Neural cell (in vitro differentiated cells): ENCODE measurements around the gene MSH2. TPM values are rescaled to one million over a fixed set of nuclear protein-coding genes. Genes with fewer than 3 reads are reported as not detected.

Experiments
- H2AFZ ChIP-seq: fragments of 200-600, 300-800 bp; sonication (generic), shearing (Covaris generic); 2 replicates; pipeline ENCODE4 v1.6.0; 2014; ENCODE audit warnings: low read depth, mild to moderate bottlenecking, antibody characterized with exemption, low read length, moderate library complexity
- H3F3A ChIP-seq: fragments of 200-600 bp; shearing (Covaris generic); 2 replicates; pipeline ENCODE4 v1.6.1; 2016; ENCODE audit warnings: mild to moderate bottlenecking, moderate library complexity, mixed read lengths, antibody characterized with exemption, low read length; ENCODE audit not compliant: insufficient read depth, poor library complexity, severe bottlenecking
- H3K27ac ChIP-seq: fragments of 200-600, 300-800 bp; sonication (generic), shearing (Covaris generic); 2 replicates; pipeline ENCODE4 v1.5.1; 2014; ENCODE audit warnings: mild to moderate bottlenecking, low read length, moderate library complexity
- H3K27me3 ChIP-seq: fragments of 300-800, 200-600 bp; sonication (generic), shearing (Covaris generic); 2 replicates; pipeline ENCODE4 v1.6.0; 2014; ENCODE audit warnings: mild to moderate bottlenecking, low read depth, low read length, moderate library complexity; ENCODE audit not compliant: insufficient read depth
- H3K36me3 ChIP-seq: fragments of 300-800, 200-600 bp; sonication (generic), shearing (Covaris generic); 2 replicates; pipeline ENCODE4 v1.5.1; 2014; ENCODE audit warnings: mild to moderate bottlenecking, antibody characterized with exemption, low read length, moderate library complexity; ENCODE audit not compliant: insufficient read depth
- H3K4me2 ChIP-seq: fragments of 300-800, 200-600 bp; sonication (generic), shearing (Covaris generic); 2 replicates; pipeline ENCODE4 v1.6.0; 2014; ENCODE audit warnings: mild to moderate bottlenecking, low read length
- H3K4me3 ChIP-seq: fragments of 300-800, 200-600 bp; sonication (generic), shearing (Covaris generic); 2 replicates; pipeline ENCODE4 v1.5.1; 2014; ENCODE audit warnings: mild to moderate bottlenecking, low read length, moderate library complexity
- H3K79me2 ChIP-seq: fragments of 200-600 bp; shearing (Covaris generic); replicated peaks from 2 replicates; pipeline ENCODE4 v1.6.0; 2014; ENCODE audit warnings: mild to moderate bottlenecking, low read length, moderate library complexity; ENCODE audit not compliant: insufficient read depth
- H3K9ac ChIP-seq: fragments of 300-800, 200-600 bp; sonication (generic), shearing (Covaris generic); 2 replicates; pipeline ENCODE4 v1.6.1; 2016; ENCODE audit warnings: mild to moderate bottlenecking, low read length, mixed read lengths
- H3K9me2 ChIP-seq: fragments of 200-600 bp; shearing (Covaris generic); 2 replicates; pipeline ENCODE4 v1.6.1; 2016; ENCODE audit warnings: mild to moderate bottlenecking, low read length, mixed read lengths; ENCODE audit not compliant: insufficient read depth
- H3K9me3 ChIP-seq: fragments of 200-600, 300-800 bp; sonication (generic), shearing (Covaris generic); 2 replicates; pipeline ENCODE4 v1.6.1; 2016; ENCODE audit warnings: mild to moderate bottlenecking, mixed run types, low read length, moderate library complexity, mixed read lengths
- H4K20me1 ChIP-seq: fragments of 200-600 bp; shearing (Covaris generic); 2 replicates; pipeline ENCODE4 v1.6.1; 2016; ENCODE audit warnings: mild to moderate bottlenecking, mixed run types; ENCODE audit not compliant: insufficient read depth
- EP300 ChIP-seq: fragments of 450-650 bp; conservative IDR thresholded peaks from 2 replicates; pipeline ENCODE4 v1.6.1; 2014; ENCODE audit warnings: antibody characterized with exemption, mild to moderate bottlenecking, moderate library complexity; ENCODE audit not compliant: poor library complexity, severe bottlenecking
- EZH2 ChIP-seq: fragments of 200-600, 300-800 bp; shearing (Covaris generic), sonication (generic); IDR thresholded peaks from 2 replicates; pipeline ENCODE4 v1.6.1; 2014; ENCODE audit warnings: antibody characterized with exemption, low read length, borderline replicate concordance, mild to moderate bottlenecking; ENCODE audit not compliant: insufficient read depth, poor library complexity, severe bottlenecking
- MXI1 ChIP-seq: fragments of 450-650 bp; conservative IDR thresholded peaks from 2 replicates; pipeline ENCODE4 v1.6.1; 2014; ENCODE audit warnings: antibody characterized with exemption, mild to moderate bottlenecking; ENCODE audit not compliant: poor library complexity, severe bottlenecking
- POLR2AphosphoS5 ChIP-seq: IDR thresholded peaks from 2 replicates; pipeline ENCODE4 v1.6.1; 2012
- RAD21 ChIP-seq: fragments of 450-650 bp; conservative IDR thresholded peaks from 2 replicates; pipeline ENCODE4 v1.6.1; 2014; ENCODE audit warnings: antibody characterized with exemption, mild to moderate bottlenecking, moderate library complexity
- SMC3 ChIP-seq: fragments of 450-650 bp; conservative IDR thresholded peaks from 2 replicates; pipeline ENCODE4 v1.6.1; 2014; ENCODE audit warnings: antibody characterized with exemption, mild to moderate bottlenecking, moderate library complexity; ENCODE audit not compliant: poor library complexity
- TAF1 ChIP-seq: IDR thresholded peaks from 2 replicates; pipeline ENCODE4 v1.6.1; 2012; ENCODE audit warnings: low read depth
- polyA plus RNA-seq: library from polyadenylated mRNA; depleted of rRNA; stranded (reverse); fragments of >200 nt; gene quantifications from 2 replicates; pipeline ENCODE4 v1.2.3, GENCODE V29; 2014
- TF ChIP-seq, protein P1 (sequence below): IDR thresholded peaks from 2 replicates; pipeline ENCODE4 v1.6.1; 2012; ENCODE audit warnings: borderline replicate concordance
- TF ChIP-seq, protein P2 (sequence below): fragments of 450-650 bp; IDR thresholded peaks from 2 replicates; pipeline ENCODE4 v1.5.1; 2014; ENCODE audit warnings: antibody characterized with exemption, mild to moderate bottlenecking, moderate library complexity; ENCODE audit not compliant: poor library complexity, severe bottlenecking

The MSH2 gene
- polyA plus RNA-seq, 1 donor from 2014 or later, result 105 TPM

DNA sequence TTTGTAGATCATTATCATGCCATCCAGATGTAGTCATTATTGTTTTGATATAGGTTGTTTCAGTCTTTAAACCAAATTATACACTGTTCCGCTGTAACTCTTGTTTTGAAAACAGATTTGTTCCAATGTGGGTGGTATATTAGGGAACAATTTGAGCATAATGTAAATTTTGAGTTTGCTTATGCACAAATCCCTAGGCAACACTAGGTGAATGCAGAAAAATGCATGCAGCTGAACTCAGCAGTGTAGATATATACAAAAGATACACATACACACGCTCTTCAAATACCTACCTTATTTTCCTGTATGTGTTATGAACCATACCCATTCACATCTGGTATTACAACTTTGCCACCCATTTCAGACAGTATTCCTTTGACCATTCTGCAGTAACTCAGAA lies 35.8 kb downstream of the MSH2 start:
- peaks cover 4% of the 10 kb centered on the region for H3K36me3 ChIP-seq

DNA sequence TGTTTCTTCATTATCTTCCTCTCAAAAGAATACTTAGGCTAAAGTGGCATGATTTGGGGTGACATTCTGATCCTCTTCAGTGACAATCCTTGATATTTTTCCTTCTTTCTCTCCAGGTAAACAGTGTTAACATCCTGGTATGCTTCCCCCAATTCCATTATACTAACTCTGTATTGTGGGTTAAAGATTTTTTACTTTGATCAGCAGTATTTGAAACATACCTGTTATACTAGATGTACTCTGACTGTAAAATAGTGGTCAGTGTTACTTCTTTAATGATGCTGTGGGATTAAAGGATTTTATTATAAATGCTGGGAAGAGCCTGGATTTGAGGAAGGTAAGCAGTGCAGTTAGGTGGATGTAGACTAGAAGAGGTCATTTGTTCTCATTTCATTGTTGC lies 48.8 kb downstream of the MSH2 start:
- Histone ChIP-seq H3F3A (no peaks in the 10 kb centered on the region), H3K79me2 (no peaks in the 10 kb centered on the region), H3K9ac (no peak overlapping the region)

More for the DNA sequence above, 35.8 kb downstream of the MSH2 start:
- Histone ChIP-seq H3K27ac (no peak overlapping the region), H3K4me2 (no peak overlapping the region), H3K4me3 (no peak overlapping the region), H3K79me2 (no peaks in the 10 kb centered on the region), H3K9me2 (no peaks in the 10 kb centered on the region), H3F3A (no peaks in the 10 kb centered on the region), H4K20me1 (no peaks in the 10 kb centered on the region), H2AFZ (no peak overlapping the region), H3K9me3 (no peaks in the 10 kb centered on the region), H3K27me3 (no peaks in the 10 kb centered on the region), H3K9ac (no peak overlapping the region)
- TF ChIP-seq, protein P1, sequence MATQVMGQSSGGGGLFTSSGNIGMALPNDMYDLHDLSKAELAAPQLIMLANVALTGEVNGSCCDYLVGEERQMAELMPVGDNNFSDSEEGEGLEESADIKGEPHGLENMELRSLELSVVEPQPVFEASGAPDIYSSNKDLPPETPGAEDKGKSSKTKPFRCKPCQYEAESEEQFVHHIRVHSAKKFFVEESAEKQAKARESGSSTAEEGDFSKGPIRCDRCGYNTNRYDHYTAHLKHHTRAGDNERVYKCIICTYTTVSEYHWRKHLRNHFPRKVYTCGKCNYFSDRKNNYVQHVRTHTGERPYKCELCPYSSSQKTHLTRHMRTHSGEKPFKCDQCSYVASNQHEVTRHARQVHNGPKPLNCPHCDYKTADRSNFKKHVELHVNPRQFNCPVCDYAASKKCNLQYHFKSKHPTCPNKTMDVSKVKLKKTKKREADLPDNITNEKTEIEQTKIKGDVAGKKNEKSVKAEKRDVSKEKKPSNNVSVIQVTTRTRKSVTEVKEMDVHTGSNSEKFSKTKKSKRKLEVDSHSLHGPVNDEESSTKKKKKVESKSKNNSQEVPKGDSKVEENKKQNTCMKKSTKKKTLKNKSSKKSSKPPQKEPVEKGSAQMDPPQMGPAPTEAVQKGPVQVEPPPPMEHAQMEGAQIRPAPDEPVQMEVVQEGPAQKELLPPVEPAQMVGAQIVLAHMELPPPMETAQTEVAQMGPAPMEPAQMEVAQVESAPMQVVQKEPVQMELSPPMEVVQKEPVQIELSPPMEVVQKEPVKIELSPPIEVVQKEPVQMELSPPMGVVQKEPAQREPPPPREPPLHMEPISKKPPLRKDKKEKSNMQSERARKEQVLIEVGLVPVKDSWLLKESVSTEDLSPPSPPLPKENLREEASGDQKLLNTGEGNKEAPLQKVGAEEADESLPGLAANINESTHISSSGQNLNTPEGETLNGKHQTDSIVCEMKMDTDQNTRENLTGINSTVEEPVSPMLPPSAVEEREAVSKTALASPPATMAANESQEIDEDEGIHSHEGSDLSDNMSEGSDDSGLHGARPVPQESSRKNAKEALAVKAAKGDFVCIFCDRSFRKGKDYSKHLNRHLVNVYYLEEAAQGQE, result no peak
- TF ChIP-seq EZH2 (no peak), EP300 (no peak), SMC3 (no peak), TAF1 (no peak), RAD21 (no peak), MXI1 (no peak)
- TF ChIP-seq, protein P2, sequence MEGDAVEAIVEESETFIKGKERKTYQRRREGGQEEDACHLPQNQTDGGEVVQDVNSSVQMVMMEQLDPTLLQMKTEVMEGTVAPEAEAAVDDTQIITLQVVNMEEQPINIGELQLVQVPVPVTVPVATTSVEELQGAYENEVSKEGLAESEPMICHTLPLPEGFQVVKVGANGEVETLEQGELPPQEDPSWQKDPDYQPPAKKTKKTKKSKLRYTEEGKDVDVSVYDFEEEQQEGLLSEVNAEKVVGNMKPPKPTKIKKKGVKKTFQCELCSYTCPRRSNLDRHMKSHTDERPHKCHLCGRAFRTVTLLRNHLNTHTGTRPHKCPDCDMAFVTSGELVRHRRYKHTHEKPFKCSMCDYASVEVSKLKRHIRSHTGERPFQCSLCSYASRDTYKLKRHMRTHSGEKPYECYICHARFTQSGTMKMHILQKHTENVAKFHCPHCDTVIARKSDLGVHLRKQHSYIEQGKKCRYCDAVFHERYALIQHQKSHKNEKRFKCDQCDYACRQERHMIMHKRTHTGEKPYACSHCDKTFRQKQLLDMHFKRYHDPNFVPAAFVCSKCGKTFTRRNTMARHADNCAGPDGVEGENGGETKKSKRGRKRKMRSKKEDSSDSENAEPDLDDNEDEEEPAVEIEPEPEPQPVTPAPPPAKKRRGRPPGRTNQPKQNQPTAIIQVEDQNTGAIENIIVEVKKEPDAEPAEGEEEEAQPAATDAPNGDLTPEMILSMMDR, result no peak

More for the DNA sequence above, 48.8 kb downstream of the MSH2 start:
- H4K20me1 ChIP-seq, result no peaks in the 10 kb centered on the region
- H3K4me2 ChIP-seq, result no peak overlapping the region
- no peaks in the 10 kb centered on the region for H3K9me3 ChIP-seq
- H3K27me3 ChIP-seq, result no peaks in the 10 kb centered on the region
- no peaks in the 10 kb centered on the region for H3K36me3 ChIP-seq
- TF ChIP-seq, protein P1, result no peak
- TF ChIP-seq POLR2AphosphoS5 (no peak), MXI1 (no peak), SMC3 (no peak), RAD21 (no peak), EP300 (no peak)
- TF ChIP-seq, protein P2, result no peak
- no peaks in the 10 kb centered on the region for H3K9me2 ChIP-seq
- H2AFZ ChIP-seq, result no peak overlapping the region
- no peak overlapping the region for H3K4me3 ChIP-seq
- no peak overlapping the region for H3K27ac ChIP-seq
